Hindlimb muscle (tissue), 1 donor: ENCODE data around the gene RPL28. TPM values are rescaled to one million over a fixed set of nuclear protein-coding genes. Genes with fewer than 3 reads are reported as not detected.

Experiments used
- DNase-seq: peaks from one replicate; pipeline ENCODE4 v3.0.0-alpha.2; 2013
- polyA plus RNA-seq: library from polyadenylated mRNA; unstranded; fragments of 120-200 nt; gene quantifications from one replicate; pipeline ENCODE4 v1.2.1, GENCODE V29; 2013; ENCODE audit not compliant: insufficient read length

The RPL28 gene
- polyA plus RNA-seq: 1,898 TPM

DNA sequence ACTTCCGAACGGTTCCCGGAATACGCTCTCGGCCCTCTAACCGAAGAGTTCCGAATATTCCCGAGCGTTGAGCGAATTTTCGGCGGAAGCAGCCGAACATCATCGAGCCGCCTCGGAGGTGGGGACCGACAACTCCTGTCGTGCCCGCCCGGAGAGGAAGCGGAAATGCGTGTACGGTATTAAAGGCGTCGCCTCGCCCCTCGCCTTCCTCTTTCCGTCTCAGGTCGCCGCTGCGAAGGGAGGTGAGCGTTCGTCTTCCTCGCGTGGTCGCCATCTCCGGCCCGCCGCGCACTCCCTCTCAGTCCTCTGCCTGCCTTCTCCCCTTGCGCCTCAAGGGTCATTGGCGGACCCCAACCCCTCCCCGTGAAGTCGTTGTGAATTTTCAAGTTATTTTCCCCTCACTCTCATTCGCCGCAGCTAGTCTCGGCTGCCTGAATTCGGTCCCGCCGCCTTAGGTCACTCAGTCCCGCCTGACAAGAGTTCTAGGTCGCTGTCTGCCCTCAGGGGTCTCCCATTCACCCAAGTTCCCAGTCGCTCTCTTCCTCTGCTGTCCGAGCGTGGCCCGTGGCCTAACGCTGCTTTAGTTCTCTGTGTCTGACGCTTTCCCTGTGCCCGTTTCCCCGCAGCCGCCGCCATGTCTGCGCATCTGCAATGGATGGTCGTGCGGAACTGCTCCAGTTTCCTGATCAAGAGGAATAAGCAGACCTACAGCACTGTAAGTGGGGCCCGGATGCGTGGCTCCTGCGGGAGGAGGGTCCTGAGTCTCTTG is at the start of gene RPL28:
TSS of gene RPL28 (plus strand) at position 209 of the 769 bp plus-strand sequence. CDS start at position 635, 426 bp downstream.
- DNase-seq: peak; percentile 99

DNA sequence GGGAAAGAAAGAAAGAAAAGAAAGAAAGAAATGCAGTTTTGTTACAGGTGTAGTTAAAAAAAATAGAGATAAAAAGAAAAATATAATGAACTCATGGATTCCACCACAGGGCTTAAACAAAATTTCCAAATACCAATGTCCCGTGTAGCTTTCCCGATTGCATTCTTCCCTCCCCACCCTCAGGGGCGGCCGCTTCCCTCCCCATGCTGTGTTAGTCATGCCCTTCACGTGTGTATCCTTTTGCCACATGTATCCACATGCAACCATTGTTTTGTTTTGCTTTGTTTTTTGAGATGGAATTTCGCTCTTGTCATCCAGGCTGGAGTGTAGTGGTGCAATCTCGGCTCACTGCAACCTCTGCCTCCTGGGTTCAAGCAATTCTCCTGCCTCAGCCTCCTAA is 49.6 kb upstream of the RPL28 start:
- no peak for DNase-seq

DNA sequence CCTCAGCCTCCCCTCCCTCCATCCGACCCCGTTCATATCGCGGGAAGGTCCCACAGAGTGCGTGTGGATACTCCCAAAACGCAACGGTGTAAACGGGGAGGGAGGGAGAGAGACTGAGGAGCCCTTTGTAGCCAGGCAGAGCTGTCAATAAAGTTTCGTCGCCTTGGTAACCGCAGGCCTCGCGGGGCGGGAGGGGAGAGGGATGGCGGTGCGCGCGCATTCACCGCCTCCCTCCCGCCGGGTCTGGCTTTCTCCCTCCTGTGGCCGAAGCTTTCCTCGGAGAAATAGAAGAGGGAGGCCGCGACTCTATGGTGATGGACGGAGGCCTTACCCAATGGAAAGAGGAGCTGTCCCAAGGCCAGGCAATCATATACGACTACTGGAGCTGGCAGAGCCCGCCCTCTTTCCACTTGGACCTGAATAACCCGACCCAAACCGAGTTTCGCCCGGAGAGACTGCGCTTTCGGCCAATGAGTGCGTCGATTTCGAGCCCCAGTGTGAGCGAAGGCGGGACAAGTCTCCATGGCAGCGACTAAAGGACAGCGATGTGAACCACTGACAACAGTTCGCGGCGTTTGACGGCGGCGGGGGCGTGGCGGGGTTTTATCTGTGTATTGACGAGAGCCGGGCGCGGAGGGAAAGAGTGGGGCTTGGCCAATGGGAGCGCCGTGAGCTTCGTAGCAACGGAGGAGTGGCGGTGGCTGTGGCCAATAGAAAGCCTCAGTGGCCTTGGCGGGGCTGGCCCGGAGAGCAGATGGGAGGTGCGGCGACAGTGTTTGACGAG is 46.4 kb upstream of the RPL28 start, which contains the start of gene KMT5C:
TSS of gene KMT5C (plus strand) at position 772 of the 784 bp plus-strand sequence. CDS start 2,061 bp downstream, outside the sequence.
- DNase-seq: peak; percentile 100

DNA sequence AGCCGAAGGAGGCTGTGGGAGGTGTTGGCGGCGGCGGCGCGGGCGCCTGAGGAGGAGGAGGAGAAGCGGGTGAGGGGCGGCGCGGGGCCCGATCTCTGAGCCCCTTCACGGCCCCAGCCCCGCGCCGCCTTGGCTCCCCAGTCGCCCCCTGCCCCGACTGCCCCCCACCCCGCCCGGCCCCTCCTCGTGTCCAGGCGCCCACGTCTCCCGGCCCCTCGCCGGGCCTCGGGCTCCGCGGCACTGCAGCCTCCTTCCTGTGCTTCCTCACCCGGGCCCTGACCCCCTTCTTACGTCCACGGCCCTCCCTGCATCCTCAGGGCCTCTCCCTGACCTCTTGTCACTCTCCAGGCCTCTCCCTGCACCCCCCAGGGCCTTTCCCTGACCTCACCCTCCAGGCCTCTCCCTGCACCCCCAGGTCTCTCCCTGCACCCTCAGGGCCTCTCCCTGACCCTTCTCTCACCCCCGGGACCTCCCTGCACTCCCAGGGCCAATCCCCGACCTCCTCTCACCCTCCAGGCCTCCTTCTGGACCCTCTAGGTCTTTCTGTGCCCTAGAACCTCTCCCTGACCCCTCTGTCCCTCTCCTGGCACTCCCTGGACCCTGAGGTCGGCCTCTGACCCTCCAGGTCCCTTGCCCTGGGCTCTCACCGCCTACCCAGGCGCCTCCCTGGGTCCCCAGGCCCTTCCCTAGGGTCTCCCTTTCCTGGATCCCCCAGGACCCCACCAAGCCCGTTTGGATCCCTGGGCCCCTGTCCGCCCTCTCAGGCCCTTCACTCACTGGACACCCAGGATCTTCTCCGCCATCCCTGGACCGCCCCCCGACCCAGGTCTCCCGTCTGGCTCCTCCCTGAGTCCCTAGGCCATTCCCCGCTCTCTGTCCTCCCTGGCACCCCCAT is 45.6 kb upstream of the RPL28 start:
- peak; percentile 36 for DNase-seq

DNA sequence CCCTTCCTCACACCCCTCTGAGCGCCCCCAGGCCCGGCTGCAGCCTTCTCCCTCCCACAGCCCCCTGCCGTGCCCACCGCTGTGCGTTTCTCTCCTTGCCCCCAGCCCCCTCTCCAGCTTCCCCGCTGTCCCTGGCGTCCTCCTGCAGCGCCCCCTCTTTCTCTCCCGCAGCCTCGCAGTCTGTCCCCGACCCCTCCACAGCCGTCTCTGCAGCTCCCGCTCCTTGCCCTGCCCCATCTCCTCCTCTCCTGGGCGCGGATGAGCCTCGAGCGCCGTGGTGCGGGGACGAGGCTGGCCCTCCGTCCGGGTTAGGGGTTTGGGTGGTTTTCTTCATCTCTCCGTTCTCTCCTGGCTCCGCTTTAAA is 45.0 kb upstream of the RPL28 start:
- no peak for DNase-seq

DNA sequence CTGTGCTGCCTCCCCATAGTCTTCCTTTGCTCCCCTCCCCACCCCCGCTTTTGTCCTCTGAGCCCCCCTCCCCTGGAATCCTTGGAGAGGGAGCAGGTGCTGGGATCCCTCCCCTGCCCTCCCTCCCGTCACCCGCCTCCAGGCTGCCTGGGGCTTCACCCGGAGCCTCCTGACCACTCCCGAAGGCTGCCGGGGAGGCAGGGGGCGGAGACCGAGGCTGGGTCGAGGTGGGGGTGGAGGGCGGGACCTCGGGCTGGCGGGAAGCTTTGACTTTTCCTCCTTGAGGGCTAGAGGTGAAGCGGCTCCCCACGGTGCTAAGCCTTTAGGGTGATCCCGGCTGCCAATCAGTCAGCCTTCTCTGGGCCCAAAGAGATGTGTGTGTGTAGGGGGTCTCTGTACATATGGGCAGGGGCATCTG is 44.6 kb upstream of the RPL28 start:
- DNase-seq: peak; percentile 75

DNA sequence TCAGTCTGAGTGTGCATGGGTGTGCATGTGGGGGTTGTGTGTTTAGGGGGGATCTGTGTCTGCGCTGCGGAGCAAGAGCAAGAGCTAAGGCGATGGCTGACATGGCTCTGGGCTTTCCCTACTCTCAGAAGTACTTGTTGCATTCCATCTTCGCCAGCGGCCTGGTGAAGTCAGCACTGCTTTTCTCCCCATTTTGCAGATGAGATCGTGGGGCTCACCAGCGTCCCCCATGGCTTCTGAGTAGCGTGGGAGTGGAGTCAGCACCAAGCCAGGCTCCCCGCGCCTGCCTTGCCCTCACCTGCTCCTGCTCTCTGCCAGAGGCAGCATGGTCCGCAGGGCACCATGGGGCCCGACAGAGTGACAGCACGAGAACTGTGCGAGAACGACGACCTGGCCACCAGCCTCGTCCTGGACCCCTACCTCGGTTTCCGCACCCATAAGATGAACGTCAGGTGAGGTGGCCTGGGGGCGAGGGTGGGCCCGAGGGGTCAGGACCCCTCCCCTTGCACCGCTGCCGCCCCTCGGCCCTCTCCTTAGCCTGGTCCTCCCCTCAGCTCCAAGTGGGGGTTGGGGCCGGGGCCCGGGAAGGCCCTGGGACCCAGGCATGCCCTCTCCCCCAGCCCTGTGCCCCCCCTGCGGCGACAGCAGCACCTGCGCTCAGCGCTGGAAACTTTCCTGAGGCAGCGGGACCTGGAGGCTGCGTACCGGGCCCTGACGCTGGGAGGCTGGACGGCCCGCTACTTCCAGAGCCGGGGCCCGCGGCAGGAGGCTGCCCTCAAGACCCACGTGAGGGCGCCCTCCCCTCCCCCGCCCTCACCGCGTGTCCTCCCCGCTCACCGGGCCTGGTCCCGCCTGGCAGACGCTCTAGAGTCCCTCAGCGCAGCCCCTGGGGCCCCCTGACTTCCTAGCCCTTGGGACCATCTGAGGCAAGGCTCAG is 43.9 kb upstream of the RPL28 start:
- DNase-seq: no peak

DNA sequence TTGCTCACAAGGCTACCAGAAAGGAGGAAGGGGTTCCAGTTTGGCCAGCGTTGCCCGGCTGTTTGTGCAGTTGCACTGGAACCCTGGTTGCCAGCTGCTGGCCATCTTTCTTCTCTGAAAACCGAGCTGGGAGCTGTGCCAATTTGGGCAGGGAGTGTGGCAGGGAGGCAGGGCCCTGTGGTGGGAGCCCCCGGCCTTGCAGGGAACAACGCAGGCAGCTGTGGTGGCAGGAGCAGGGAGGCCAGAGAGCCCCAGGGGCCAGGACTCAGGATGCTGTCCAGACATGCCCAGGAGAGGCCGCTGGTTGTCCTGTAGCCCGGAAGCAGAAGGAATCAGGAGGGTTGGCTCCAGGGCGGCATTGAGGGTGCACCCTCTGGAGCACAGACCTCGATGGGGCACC is 41.3 kb upstream of the RPL28 start:
- DNase-seq: peak; percentile 43

DNA sequence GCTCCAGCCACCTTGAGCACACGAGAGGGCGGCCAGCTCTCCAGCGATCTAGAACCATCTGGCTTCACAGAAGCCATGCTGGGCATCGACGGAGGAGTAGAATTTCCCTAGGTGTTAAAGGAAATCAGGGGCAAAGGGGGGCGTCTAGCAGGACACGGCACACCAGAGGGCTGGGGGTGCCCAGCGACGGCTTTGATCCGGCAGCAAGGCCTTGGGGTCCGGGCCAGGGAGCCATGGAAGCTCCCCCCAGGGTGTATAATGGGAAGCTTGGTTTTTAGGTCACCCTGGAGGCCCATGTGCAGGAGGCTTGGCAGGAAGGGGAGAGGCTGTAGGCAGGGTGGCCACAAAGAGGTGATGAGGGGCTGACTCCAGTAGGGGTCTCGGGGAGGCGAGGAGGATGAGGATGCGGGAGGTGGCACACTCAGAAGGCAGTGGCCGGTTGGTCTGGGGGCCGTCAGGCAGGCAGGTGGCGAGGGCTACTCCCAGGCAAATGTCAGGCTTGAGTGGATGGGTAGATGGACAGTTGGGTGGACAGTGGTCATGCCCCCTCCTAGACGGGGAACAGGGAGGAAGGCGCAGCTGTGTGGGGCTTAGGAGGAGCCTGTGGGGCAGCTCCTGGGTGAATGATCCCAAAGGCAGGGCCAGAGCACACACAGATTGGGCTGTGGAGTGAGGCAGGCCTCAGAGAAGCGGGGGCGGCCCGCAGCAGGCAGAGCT is 40.5 kb upstream of the RPL28 start:
- no peak for DNase-seq

DNA sequence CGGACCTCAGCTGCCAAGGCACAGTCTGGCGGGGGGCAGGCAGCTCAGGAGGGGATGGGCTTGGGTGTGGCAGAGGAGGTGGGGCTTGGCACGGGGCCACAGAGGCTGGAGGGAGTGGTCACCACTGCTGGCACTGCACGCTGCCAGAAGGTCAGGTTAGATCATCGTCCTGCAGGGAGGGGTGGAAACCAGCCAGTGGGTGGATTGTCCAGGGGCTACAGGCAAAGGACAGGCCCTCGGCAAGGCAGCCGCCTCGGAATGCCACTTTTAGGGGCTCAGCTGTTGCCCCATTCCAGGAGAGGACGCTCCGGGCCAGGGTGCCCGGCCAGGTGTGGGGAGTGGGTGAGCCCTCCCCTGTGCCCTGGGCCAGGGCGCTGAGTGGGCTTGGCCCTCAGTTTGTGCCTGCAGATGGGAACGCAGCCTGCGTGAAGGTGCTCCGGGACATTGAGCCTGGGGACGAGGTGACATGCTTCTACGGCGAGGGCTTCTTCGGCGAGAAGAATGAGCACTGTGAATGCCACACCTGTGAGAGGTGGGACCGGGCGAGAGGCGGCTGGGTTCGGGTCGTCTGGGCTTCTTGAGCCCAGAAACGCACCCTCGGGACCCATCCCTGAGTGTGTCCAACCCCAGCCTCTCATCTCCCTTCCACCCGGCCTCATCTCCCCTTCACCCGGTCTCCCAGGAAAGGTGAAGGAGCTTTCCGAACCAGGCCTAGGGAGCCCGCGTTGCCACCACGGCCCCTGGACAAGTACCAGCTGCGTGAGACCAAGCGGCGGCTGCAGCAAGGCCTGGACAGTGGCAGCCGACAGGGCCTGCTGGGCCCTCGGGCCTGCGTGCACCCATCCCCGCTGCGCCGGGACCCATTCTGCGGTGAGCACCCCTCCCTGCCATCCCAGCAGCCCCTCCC is 39.7 kb upstream of the RPL28 start:
- peak; percentile 57 for DNase-seq

DNA sequence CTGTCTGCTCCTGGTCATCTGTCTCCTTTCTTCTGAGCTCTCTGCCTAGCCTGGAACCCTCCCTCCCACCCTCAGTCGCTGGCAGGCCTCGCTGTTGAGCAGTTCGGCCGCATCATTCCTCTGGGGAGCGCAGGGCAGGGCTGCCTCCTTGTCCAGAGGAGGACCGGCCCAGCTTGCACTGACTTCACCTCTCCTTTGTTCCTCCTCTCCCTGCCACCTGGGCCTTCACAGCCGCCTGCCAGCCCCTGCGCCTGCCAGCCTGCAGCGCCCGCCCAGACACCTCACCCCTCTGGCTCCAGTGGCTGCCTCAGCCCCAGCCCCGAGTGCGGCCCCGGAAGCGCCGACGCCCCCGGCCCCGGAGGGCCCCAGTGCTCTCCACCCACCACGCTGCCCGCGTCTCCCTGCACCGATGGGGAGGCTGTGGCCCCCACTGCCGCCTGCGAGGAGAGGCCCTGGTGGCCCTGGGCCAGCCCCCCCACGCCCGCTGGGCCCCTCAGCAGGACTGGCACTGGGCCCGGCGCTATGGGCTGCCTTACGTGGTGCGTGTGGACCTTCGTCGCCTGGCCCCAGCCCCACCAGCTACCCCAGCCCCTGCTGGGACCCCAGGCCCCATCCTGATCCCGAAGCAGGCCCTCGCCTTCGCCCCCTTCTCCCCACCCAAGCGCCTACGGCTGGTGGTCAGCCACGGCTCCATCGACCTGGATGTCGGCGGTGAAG is 38.8 kb upstream of the RPL28 start:
- DNase-seq: no peak

DNA sequence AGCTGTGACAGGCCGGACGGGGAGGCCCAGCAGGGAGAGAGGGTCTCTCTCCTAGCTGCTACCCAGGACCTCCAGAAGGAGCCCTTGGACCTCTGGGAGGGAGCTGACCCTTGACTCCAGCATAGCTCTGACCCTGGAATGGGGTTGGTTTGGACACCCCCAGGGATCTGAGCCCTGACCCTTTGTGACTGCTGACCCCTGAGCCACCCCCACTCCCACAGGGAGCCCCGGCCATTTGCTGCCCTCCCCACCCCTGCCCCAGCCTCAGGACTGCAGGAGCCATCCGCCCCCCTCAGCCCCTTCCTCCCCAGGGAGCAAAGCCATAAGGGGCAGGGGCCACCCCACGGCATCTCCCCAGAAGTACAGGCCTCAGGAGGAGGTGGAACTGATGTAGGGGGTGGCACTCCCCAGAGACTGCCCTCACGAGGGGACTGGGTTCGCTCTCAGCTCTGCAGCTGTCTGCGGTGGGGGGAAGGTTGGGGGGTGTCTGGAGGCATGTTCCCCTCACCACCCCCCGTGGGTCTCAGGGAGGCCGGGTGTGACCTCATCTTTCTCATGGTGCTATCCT is 38.2 kb upstream of the RPL28 start:
- DNase-seq: no peak

DNA sequence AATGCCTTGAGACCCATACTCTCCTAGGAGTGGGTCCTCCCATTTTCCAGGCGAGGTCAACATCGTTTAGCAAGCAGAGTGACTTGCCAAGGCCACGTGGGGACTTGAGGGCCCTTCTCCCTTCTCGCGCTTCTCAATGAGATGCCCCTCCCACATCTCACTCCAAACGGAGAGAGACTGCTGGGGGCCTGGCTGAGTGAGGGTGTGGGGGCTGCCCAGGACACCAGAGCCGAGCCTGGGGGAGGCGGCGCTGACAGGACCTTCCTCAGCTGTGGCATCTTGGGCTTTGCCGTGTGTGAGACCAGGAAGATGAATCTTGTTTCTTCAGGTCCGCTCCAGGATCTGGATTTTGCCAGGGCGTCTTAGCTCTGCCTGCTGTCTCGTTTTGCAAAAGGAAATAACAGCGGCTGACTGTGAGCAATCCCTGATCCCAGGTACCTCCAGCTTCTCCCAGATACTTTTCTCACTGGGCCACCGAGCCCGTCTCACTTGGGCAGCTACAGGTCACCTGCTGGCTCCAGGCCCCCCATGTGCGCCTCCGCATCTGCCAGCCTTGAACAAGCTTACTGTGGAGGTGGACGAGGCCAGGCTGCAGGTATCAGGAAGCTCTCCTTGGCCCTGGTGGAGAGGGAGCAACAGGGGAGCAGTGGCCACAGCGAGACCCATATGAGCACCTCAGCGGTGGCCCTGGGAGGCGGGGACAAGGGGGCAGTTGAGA is 37.3 kb upstream of the RPL28 start:
- DNase-seq: no peak

DNA sequence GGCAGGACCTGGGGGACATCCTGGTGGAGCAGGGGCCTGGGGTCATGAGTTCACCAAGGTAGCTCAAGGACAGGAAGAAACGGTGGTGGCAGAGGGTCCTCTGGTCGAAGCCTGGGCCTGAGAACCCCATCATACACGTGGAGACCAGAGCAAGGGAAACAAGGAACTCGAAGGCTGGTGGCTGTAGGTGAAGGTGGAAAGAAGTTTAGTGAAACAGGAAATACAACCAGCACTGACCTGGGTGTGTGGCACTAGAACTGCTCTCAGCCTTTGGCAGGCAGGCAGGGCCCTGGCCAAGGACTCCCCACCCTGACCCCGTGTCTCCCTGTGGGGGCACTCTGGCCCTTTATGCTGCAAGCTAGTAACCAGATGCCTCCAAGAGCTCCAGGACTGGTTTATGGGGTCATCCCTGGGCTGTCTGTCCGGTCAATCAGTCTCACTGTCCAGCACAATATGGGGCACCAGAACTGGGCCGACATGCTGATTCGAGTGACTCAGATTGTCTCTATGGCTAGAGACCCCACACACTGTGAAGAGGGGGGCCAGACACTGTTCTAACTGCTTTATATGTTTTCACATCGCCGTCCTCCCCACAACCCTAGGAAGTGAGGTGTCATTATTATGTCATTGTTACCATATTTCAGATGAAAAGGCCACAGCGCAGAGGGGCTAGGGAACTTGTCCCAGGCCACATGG is 35.0 kb upstream of the RPL28 start:
- DNase-seq: no peak

DNA sequence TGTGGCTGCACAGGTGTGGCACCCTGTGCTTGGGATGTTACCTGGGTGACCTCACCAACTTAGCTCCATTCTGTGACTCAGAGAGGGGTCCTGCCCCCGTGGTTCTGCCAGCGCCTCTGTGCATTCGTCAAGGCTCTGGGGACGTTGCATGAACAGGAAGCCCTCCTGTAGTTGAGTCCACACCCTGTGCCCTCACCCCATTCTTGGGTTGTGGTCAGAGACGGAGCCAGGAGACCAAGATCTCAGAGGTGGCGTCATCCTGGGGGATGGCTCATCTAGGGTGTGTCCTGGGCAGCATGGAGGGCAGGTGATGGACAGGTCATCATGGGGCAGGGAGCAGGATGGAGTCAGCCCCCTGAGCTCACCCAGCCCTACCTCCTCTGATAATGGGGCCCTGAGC is 33.7 kb upstream of the RPL28 start:
- DNase-seq: no peak

DNA sequence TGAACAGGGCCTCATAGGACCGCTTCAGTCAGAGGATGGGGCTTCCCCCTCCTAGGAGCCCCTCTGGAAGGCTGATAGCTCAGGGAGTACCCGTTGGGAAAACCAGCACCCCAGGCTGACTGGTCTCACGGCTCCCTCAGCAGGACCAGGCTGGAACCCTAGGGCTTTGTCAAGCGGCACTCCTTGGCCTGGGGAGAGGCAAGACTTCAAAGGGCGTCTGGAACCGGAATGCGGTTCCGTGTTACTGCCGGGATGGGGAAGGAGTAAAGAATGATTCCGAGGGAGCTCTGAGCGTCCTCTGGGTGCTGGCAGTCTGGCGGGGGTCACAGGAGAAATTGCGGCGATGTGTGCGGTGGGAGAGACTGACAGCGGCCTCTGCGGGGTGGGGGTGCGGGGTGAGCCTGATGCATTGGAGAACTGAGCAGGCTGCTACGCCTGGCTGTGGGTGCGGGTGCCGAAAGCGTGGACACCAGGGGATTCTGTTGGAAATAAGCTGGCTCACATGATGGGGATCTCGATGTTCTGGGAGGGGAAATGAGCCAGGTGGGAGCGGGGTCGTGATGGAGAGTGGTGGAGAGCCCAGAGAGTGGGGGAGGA is 33.1 kb upstream of the RPL28 start:
- no peak for DNase-seq

DNA sequence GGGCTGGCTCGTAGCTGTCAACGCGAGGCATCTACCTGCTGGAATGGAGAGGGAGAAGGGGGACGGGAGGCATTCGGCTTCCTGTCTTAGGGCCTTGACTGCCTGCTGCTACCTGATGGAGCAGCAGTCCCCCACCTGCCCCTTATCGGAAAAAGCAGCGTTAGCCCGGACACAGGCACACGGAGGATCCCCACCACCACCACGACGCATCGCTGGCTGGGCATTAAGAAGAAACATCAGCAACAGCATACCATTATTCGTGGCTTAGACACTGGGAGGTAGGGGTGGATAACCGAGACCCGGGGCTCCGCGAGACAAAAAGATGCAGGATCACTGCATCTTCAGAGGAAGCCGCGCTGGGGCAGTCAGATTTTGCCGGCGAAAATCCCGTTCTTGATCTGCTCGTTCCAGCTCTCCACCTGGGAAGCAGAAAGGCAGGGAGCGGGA is 32.4 kb upstream of the RPL28 start:
- no peak for DNase-seq
